Colonic mucosa (tissue), 4 donors: ENCODE results near the gene CRISP1. TPM values are rescaled to one million over a fixed set of nuclear protein-coding genes. Genes with fewer than 3 reads are reported as not detected.
"Not testable (repeated sequence)": the region's sequence is repeated elsewhere in the genome, so short reads cannot be mapped to it uniquely, and the experiment has no call there.

Source experiments
- DNase-seq: peaks from one replicate; pipeline ENCODE4 v3.0.0-alpha.2; 2020
- H3K27ac ChIP-seq: fragments of 200-600 bp; one replicate; pipeline ENCODE4 v1.8.0; 2021
- H3K27me3 ChIP-seq: fragments of 200-600 bp; one replicate; pipeline ENCODE4 v1.8.0; 2021
- H3K36me3 ChIP-seq: fragments of 200-600 bp; one replicate; pipeline ENCODE4 v1.8.0; 2021
- H3K4me1 ChIP-seq: fragments of 200-600 bp; one replicate; pipeline ENCODE4 v1.8.0; 2021; ENCODE audit warnings: mild to moderate bottlenecking
- H3K4me3 ChIP-seq: fragments of 200-600 bp; one replicate; pipeline ENCODE4 v1.8.0; 2021
- H3K9ac ChIP-seq, 2 donors: one replicate each; pipeline ENCODE4 v1.7.0; 2013; ENCODE audit warnings: control low read depth in 2 of 2, low read depth in 2 of 2, low read length in 2 of 2
- H3K9me3 ChIP-seq: fragments of 200-600 bp; one replicate; pipeline ENCODE4 v1.8.0; 2021
- intact Hi-C: fragments of 100-400 bp; cut with DNase I; formaldehyde crosslinking; loops from one replicate; pipeline ENCODE4 v1.14.1; 2022
- total RNA-seq, 2 donors: library from RNA; stranded (reverse); fragmentation: NEBNext Ultra II Directional in 1 of 2; extraction: Animal tissue kit (Norgen Biotek cat#: 25700) in 1 of 2; gene quantifications; one replicate each; pipeline ENCODE4 v1.2.1, GENCODE V29; 2021
- TF ChIP-seq, protein P1 (sequence below): fragments of 200-600 bp; IDR thresholded peaks from one replicate; pipeline ENCODE4 v1.8.0; 2022; ENCODE audit warnings: antibody characterized with exemption, mild to moderate bottlenecking
- donor health status: healthy.
- donor health status: DM: no; HTN: no; CAD: no.
- donor health status: DM: no; HTN: no; CAD: no.

The CRISP1 gene
- total RNA-seq, 2 donors from 2014 or later = not detected

DNA sequence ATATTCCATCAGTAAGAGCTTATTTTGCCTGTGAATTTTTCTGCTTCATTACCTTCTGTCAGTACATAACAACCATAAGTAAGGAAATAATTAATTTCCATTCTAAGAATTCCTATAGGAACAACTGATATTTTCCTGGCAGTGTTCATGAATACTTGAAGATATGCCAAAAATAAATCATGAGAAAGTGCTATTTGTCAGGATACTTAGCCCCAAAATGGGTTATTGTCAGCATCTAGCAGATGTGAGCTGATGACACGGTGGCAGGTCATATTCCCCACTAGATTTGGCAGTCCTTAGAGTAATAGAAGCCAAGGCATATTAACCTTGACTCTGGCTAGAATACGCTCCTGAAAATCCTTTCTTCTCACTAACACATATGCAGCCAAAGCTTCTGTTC is 43.2 kb upstream of the CRISP1 start:
- intact Hi-C loops = no loop called here
- Histone ChIP-seq H3K4me3 (no peak overlapping the region), H3K27me3 (no peaks in the 10 kb centered on the region), H3K27ac (no peak overlapping the region), H3K36me3 (no peaks in the 10 kb centered on the region), H3K9me3 (no peaks in the 10 kb centered on the region), H3K9ac (no peak overlapping the region), H3K4me1 (no peaks in the 10 kb centered on the region)
- no peak for DNase-seq
- TF ChIP-seq, protein P1, sequence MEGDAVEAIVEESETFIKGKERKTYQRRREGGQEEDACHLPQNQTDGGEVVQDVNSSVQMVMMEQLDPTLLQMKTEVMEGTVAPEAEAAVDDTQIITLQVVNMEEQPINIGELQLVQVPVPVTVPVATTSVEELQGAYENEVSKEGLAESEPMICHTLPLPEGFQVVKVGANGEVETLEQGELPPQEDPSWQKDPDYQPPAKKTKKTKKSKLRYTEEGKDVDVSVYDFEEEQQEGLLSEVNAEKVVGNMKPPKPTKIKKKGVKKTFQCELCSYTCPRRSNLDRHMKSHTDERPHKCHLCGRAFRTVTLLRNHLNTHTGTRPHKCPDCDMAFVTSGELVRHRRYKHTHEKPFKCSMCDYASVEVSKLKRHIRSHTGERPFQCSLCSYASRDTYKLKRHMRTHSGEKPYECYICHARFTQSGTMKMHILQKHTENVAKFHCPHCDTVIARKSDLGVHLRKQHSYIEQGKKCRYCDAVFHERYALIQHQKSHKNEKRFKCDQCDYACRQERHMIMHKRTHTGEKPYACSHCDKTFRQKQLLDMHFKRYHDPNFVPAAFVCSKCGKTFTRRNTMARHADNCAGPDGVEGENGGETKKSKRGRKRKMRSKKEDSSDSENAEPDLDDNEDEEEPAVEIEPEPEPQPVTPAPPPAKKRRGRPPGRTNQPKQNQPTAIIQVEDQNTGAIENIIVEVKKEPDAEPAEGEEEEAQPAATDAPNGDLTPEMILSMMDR = no peak

- intact Hi-C loops = no loop called here
- no peaks in the 10 kb centered on the region for H3K27me3 ChIP-seq
- no peak overlapping the region for H3K9ac ChIP-seq
- no peak overlapping the region for H3K4me3 ChIP-seq
- no peak overlapping the region for H3K27ac ChIP-seq
- no peak for DNase-seq
- H3K4me1 ChIP-seq = no peaks in the 10 kb centered on the region
- H3K9me3 ChIP-seq = no peaks in the 10 kb centered on the region
- TF ChIP-seq, protein P1 = no peak
- no peaks in the 10 kb centered on the region for H3K36me3 ChIP-seq
Observed at GRCh38 chr6:49906526-49906925, 40.2 kb upstream of the CRISP1 start.

- DNase-seq = no peak
- Histone ChIP-seq H3K9me3 (no peaks in the 10 kb centered on the region), H3K27ac (no peak overlapping the region), H3K4me1 (no peaks in the 10 kb centered on the region), H3K9ac (no peak overlapping the region), H3K36me3 (no peaks in the 10 kb centered on the region), H3K27me3 (no peaks in the 10 kb centered on the region), H3K4me3 (no peak overlapping the region)
- intact Hi-C loops = no loop called here
- TF ChIP-seq, protein P1 = no peak
Observed at GRCh38 chr6:49905296-49905695, 39.0 kb upstream of the CRISP1 start.

GRCh38 chr6:49902856-49903255 is 36.5 kb upstream of the CRISP1 start:
- no peak overlapping the region for H3K9ac ChIP-seq
- no peaks in the 10 kb centered on the region for H3K4me1 ChIP-seq
- H3K36me3 ChIP-seq = no peaks in the 10 kb centered on the region
- DNase-seq = no peak
- TF ChIP-seq, protein P1 = no peak
- H3K27me3 ChIP-seq = no peaks in the 10 kb centered on the region
- intact Hi-C loops = no loop called here
- H3K9me3 ChIP-seq = no peaks in the 10 kb centered on the region
- no peak overlapping the region for H3K27ac ChIP-seq
- H3K4me3 ChIP-seq = no peak overlapping the region

- H3K27ac ChIP-seq = no peak overlapping the region
- no peaks in the 10 kb centered on the region for H3K36me3 ChIP-seq
- no peak overlapping the region for H3K4me3 ChIP-seq
- intact Hi-C loops = no loop called here
- H3K27me3 ChIP-seq = no peaks in the 10 kb centered on the region
- no peak for DNase-seq
- H3K4me1 ChIP-seq = no peaks in the 10 kb centered on the region
- no peaks in the 10 kb centered on the region for H3K9me3 ChIP-seq
- TF ChIP-seq, protein P1 = no peak
- H3K9ac ChIP-seq = no peak overlapping the region
Observed at GRCh38 chr6:49898904-49899566, 32.7 kb upstream of the CRISP1 start.

GRCh38 chr6:49895553-49895952 is 29.2 kb upstream of the CRISP1 start:
- H3K4me1 ChIP-seq, DNase-seq, H3K4me3 ChIP-seq, H3K9ac ChIP-seq, H3K9me3 ChIP-seq, H3K27ac ChIP-seq, H3K27me3 ChIP-seq, intact Hi-C loops, H3K36me3 ChIP-seq: not testable (repeated sequence)
